Endothelial cell of umbilical vein (primary cell): ENCODE results near the gene ADD2. TPM values are rescaled to one million over a fixed set of nuclear protein-coding genes. Genes with fewer than 3 reads are reported as not detected.

ENCODE experiments used
- BruUV-seq: library from RNA; stranded (reverse); fragments of 400-500 nt; replicated peaks from 2 replicates; lab custom pipeline; 2021; lab: Mats Ljungman, UMichigan
- CTCF ChIA-PET: fragments of 300-600, 350-600 bp; sonication (Branson Sonifier 250); formaldehyde crosslinking; loops from one replicate; lab custom pipeline; 2021; ENCODE audit warnings: antibody characterized with exemption, inconsistent platforms; lab: Charles Lee
- POLR2A ChIA-PET: fragments of 300-600, 350-600 bp; sonication (Branson Sonifier 250); formaldehyde crosslinking; loops from one replicate; lab custom pipeline; 2021; ENCODE audit warnings: antibody characterized with exemption, inconsistent platforms; lab: Charles Lee
- DNase-seq: peaks from one replicate; pipeline ENCODE4 v3.0.0-alpha.2; 2011; ENCODE audit warnings: low read depth, low spot score
- FAIRE-seq: peaks from 2 replicates; lab custom pipeline; 2011; peaks lifted over from hg19 to GRCh38; lab: Jason Lieb, UNC
- H2AFZ ChIP-seq: 2 replicates; pipeline ENCODE4 v1.6.0; 2012; ENCODE audit warnings: low read depth, low read length, control low read depth, inconsistent platforms
- H3K27ac ChIP-seq: 2 replicates; pipeline ENCODE4 v1.5.1; 2011; ENCODE audit warnings: low read depth, mild to moderate bottlenecking, control low read depth, low read length, moderate library complexity; ENCODE audit not compliant: insufficient read depth
- H3K27me3 ChIP-seq, 2 experiments: 2 replicates each; pipeline versions ENCODE4 v1.6.0 to v1.6.1; 2011; ENCODE audit warnings: low read length in 2 of 2, mixed read lengths in 1 of 2; ENCODE audit not compliant: control insufficient read depth in 2 of 2, insufficient read depth in 2 of 2
- H3K36me3 ChIP-seq, 2 experiments: 2 replicates in 1 of 2; 3 replicates in 1 of 2; pipeline ENCODE4 v1.5.1; 2011; ENCODE audit warnings: low read length in 2 of 2, mild to moderate bottlenecking in 1 of 2, moderate library complexity in 1 of 2; ENCODE audit not compliant: control insufficient read depth in 2 of 2, insufficient read depth in 2 of 2; ENCODE audit errors: extremely low read depth in 1 of 2
- H3K4me1 ChIP-seq: 3 replicates; pipeline ENCODE4 v1.5.1; 2011; ENCODE audit warnings: mild to moderate bottlenecking, low read length; ENCODE audit not compliant: control insufficient read depth, insufficient read depth; ENCODE audit errors: extremely low read depth
- H3K4me2 ChIP-seq: 2 replicates; pipeline ENCODE4 v1.6.1; 2011; ENCODE audit warnings: low read length, control low read depth, mixed read lengths; ENCODE audit not compliant: insufficient read depth
- H3K4me3 ChIP-seq, 3 experiments: fragments of 200-600 bp in 1 of 3; sonication (generic), shearing (Covaris generic) in 1 of 3; replicated peaks in 1 of 3; 2 replicates each; pipeline ENCODE4 v1.5.1; 2011 to 2016; ENCODE audit warnings: control low read depth in 3 of 3, low read length in 3 of 3, mild to moderate bottlenecking in 2 of 3, inconsistent platforms in 1 of 3, low read depth in 1 of 3, moderate library complexity in 1 of 3; ENCODE audit not compliant: insufficient read depth in 1 of 3
- H3K79me2 ChIP-seq: 2 replicates; pipeline ENCODE4 v1.6.0; 2012; ENCODE audit warnings: low read length, inconsistent platforms; ENCODE audit not compliant: control insufficient read depth, insufficient read depth
- H3K9ac ChIP-seq: replicated peaks from 2 replicates; pipeline ENCODE3; 2011; ENCODE audit warnings: low read length, control low read depth; ENCODE audit not compliant: insufficient read depth; ENCODE audit errors: extremely low read depth
- H3K9me1 ChIP-seq: replicated peaks from 3 replicates; pipeline ENCODE4 v1.6.0; 2011; ENCODE audit warnings: mild to moderate bottlenecking, low read length; ENCODE audit not compliant: control insufficient read depth, insufficient read depth; ENCODE audit errors: extremely low read depth
- H3K9me3 ChIP-seq: replicated peaks from 2 replicates; pipeline ENCODE4 v1.5.1; 2012; ENCODE audit warnings: low read length, inconsistent platforms; ENCODE audit not compliant: control insufficient read depth, insufficient read depth
- H4K20me1 ChIP-seq: replicated peaks from 2 replicates; pipeline ENCODE3; 2011; ENCODE audit warnings: mild to moderate bottlenecking, low read length; ENCODE audit not compliant: control insufficient read depth, insufficient read depth; ENCODE audit errors: extremely low read depth
- CTCF ChIP-seq, 2 donors: IDR thresholded peaks; 1 replicate in 1 of 2; 2 replicates in 1 of 2; pipeline ENCODE4 v1.5.1; 2011; ENCODE audit warnings: low read length in 2 of 2, mild to moderate bottlenecking in 2 of 2, moderate library complexity in 2 of 2, control low read depth in 1 of 2, inconsistent platforms in 1 of 2, low read depth in 1 of 2; ENCODE audit not compliant: insufficient read depth in 1 of 2; ENCODE audit errors: extremely low read depth in 1 of 2
- EZH2 ChIP-seq: IDR thresholded peaks from 2 replicates; pipeline ENCODE4 v1.6.1; 2012; ENCODE audit warnings: borderline replicate concordance, low read depth, mild to moderate bottlenecking, moderate library complexity, low read length, inconsistent platforms; ENCODE audit not compliant: severe bottlenecking
- FOS ChIP-seq: IDR thresholded peaks from 2 replicates; pipeline ENCODE4 v1.6.1; 2011; ENCODE audit warnings: mild to moderate bottlenecking, low read length, moderate library complexity, borderline replicate concordance; ENCODE audit not compliant: insufficient read depth
- GATA2 ChIP-seq: IDR thresholded peaks from 2 replicates; pipeline ENCODE4 v1.7.0; 2011; ENCODE audit warnings: low read depth, mild to moderate bottlenecking, moderate library complexity, mixed read lengths, low read length; ENCODE audit not compliant: insufficient read length, insufficient read depth
- JUN ChIP-seq: IDR thresholded peaks from 2 replicates; pipeline ENCODE4 v1.6.1; 2011; ENCODE audit warnings: borderline replicate concordance, low read depth; ENCODE audit not compliant: insufficient read length, insufficient read depth
- MAX ChIP-seq: IDR thresholded peaks from 2 replicates; pipeline ENCODE4 v1.6.1; 2011; ENCODE audit not compliant: insufficient read depth, insufficient read length
- MYC ChIP-seq: IDR thresholded peaks from one replicate; pipeline ENCODE4 v1.6.1; 2011; ENCODE audit warnings: mild to moderate bottlenecking, low read depth, low read length
- POLR2A ChIP-seq: IDR thresholded peaks from 2 replicates; pipeline ENCODE4 v1.6.1; 2012; ENCODE audit warnings: low read depth, mild to moderate bottlenecking, control low read depth, low read length
- POLR2AphosphoS5 ChIP-seq: IDR thresholded peaks from 2 replicates; pipeline ENCODE4 v1.6.1; 2012; ENCODE audit warnings: low read depth, mild to moderate bottlenecking, control low read depth, low read length, moderate library complexity; ENCODE audit not compliant: insufficient read depth
- dilution Hi-C: fragments of 300-500 bp; cut with MboI; formaldehyde crosslinking; loops from one replicate; pipeline ENCODE4 v1.15.0; 2019; ENCODE audit warnings: low sequenced_read_pairs; ENCODE audit not compliant: extremely low pct_ligation_motif_present
- intact Hi-C: fragments of 100-400 bp; cut with micrococcal nuclease; formaldehyde crosslinking; loops from one replicate; pipeline ENCODE4 v1.10.0; 2022
- polyA plus RNA-seq, 4 experiments: library from polyadenylated mRNA; depleted of rRNA in 3 of 4; stranded (reverse) in 3 of 4; unstranded in 1 of 4; fragments of >200 nt; gene quantifications; 2 replicates each; pipeline versions ENCODE4 v1.2.1 to v1.2.3, GENCODE V29; 2011 to 2012; ENCODE audit warnings: missing spikeins in 1 of 4
- total RNA-seq: library from RNA; stranded (reverse); gene quantifications from 2 replicates; pipeline ENCODE4 v1.2.3, GENCODE V29; 2021

ADD2 gene
- total and polyA plus RNA-seq, 2 donors (not counting 3 experiments of a cell fraction or from before 2014, with no cell fraction given) = 0.17 TPM; not detected in 1

- ChIA-PET POLR2A (no interaction called here), CTCF (interaction anchor here (0.7 to 2.1 kb wide), 8 partner anchors 8 to 351 kb away, joined by 3 to 10 read pairs (median 3); no protein-coding TSS in a partner anchor)
- Histone ChIP-seq H3K27ac (no peak overlapping the region), H3K9ac (no peak overlapping the region), H3K4me1 (no peaks in the 10 kb centered on the region), H3K4me3 (no peak overlapping the region), H3K79me2 (no peaks in the 10 kb centered on the region), H3K9me3 (no peaks in the 10 kb centered on the region), H3K27me3 (peaks cover 14 to 27% of the 10 kb centered on the region in 2 experiments), H3K36me3 (no peaks in the 10 kb centered on the region), H3K4me2 (no peak overlapping the region), H3K9me1 (no peaks in the 10 kb centered on the region), H2AFZ (no peak overlapping the region), H4K20me1 (no peaks in the 10 kb centered on the region)
- intact Hi-C loops (loop anchor here (2.0 kb wide), 1 partner anchor 129 kb away; no protein-coding TSS in a partner anchor), dilution Hi-C loops (no loop called here)
- DNase-seq = no peak
- no TSS peak for BruUV-seq
- no peak for FAIRE-seq
- TF ChIP-seq CTCF (IDR thresholded peaks at IDR 0.05; ENCODE audit: extremely low read depth in 1 of 2, insufficient read depth in 1 of 2, low read depth in 1 of 2, low read length in 2 of 2) (no peak), GATA2 (no peak), POLR2AphosphoS5 (no peak), JUN (no peak), MYC (no peak), EZH2 (no peak), FOS (no peak), POLR2A (no peak), MAX (no peak)
Measured at GRCh38 chr2:70655786-70656185, 112.2 kb downstream of the ADD2 start.
